Tibial nerve (tissue), 4 donors: ENCODE measurements around the gene IFNAR2.

Source experiments
- CTCF ChIP-seq, 5 experiments: fragments of 200-600 bp in 3 of 5; fragments of 450-650 bp in 2 of 5; sonication (generic) in 3 of 5; IDR thresholded peaks; one replicate each; pipeline ENCODE4 v1.5.1; 2016 to 2019; ENCODE audit warnings: antibody characterized with exemption in 5 of 5, mild to moderate bottlenecking in 3 of 5, moderate library complexity in 2 of 5
- EP300 ChIP-seq, 2 donors: sonication (generic); formaldehyde crosslinking; IDR thresholded peaks; one replicate each; pipeline ENCODE4 v1.6.1; 2017; ENCODE audit warnings: antibody characterized with exemption in 2 of 2, mild to moderate bottlenecking in 1 of 2
- POLR2A ChIP-seq, 2 donors: fragments of 450-650 bp; IDR thresholded peaks; one replicate each; pipeline ENCODE4 v1.6.1; 2017; ENCODE audit warnings: antibody characterized with exemption in 2 of 2, mild to moderate bottlenecking in 2 of 2, moderate library complexity in 2 of 2

DNA sequence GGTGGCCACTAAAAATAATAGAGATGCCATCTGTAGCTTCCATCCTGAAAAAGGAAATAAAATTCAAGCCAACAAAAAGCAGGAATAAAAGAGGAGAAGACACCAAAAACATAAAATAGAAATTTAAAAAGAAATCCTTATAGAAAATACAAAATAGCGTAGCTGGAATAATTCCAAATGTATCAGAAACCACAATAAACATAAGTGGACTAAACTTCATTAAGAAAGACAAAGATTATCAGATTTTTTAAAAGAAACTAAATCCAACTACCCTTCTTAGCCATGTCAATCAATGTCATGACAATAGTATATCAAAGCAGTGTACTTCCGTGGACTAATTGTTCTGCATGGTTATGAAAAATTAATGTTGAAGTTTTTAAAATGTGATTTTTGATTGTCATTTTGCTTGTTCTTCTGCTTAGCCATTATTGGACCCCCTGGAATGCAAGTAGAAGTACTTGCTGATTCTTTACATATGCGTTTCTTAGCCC lies 49.6 kb downstream of the IFNAR2 start:
- TF ChIP-seq CTCF (IDR thresholded peaks at IDR 0.05) (no peak), EP300 (IDR thresholded peaks at IDR 0.05) (no peak), POLR2A (IDR thresholded peaks at IDR 0.05) (no peak)
